HG03159 (cell line): Measurements from ENCODE around the gene RSF1.
"Not testable (repeated sequence)": the region's sequence is repeated elsewhere in the genome, so short reads cannot be mapped to it uniquely, and the experiment has no call there.

Experiments
- ATAC-seq: cut with Tn5 transposase; IDR thresholded peaks from one replicate; pipeline ENCODE4 v1.9.1; 2021; ENCODE audit warnings: mild to moderate bottlenecking, moderate library complexity; ENCODE audit not compliant: unreplicated experiment

RSF1 gene

DNA sequence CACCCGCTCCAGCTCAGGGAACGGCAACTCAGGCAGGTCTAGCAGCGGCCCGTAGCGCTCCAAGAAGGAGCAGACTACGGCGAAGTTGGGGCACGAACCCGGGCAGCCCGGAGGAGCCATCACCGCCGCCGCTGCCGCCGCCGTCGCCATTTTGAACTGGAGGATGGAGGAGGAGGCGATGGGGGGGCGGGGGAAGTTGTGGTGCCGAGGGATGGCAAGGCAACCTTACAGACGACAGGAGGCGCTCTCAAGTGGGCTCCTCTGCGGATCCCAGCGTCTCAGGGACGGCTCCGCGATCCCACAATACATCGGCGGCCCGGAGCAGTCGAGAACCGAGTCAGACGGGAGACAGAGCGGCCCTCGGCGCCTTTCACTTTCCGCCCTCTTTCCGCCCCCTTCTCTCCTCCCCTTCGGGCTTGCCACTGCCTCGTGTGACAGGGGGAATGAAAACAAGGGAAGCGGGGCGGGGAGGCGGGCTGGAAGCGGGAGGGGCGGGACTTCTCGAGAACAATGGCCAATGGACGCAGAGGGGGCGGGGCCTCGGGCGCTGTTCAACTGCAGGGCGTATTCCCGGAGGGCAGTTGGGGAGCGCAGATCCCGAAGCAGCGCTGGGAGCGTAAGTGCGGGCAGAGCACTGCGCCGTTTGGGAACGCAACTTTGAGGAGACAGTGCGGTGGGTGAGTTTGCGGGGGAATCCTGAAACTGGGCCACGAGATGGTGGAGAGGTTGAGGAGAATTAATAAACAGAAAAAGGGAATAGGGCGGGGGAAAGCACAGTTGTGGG is at the start of gene RSF1, which contains the start of gene AAMDC:
Gene RSF1 (minus strand): TSS at position 158 of the 784 bp plus-strand sequence. CDS start 8 bp downstream, at position 150.
Gene AAMDC (plus strand): TSS at position 580 of the 784 bp plus-strand sequence. CDS start 21,353 bp downstream, outside the sequence.
- peak; percentile 84 for ATAC-seq

DNA sequence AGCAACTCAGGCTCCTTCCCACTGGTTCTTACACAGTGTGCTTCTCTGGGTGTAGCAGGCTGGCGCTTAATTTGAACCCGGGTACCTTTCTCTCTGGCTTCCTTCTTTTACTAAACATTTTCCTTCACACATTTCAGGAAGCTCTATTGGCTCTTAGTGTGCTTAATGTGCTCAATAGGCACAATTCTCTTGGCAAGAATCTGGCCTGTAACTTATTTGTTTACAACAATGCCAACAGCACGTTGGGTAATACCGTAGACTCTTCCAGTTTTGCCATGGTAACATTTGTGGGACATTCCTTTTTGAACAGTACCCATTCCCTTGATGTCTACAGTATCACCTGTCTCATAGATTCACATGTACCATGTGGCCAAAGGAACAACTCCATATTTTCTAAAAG is 48.2 kb upstream of the RSF1 start:
- ATAC-seq: no peak

DNA sequence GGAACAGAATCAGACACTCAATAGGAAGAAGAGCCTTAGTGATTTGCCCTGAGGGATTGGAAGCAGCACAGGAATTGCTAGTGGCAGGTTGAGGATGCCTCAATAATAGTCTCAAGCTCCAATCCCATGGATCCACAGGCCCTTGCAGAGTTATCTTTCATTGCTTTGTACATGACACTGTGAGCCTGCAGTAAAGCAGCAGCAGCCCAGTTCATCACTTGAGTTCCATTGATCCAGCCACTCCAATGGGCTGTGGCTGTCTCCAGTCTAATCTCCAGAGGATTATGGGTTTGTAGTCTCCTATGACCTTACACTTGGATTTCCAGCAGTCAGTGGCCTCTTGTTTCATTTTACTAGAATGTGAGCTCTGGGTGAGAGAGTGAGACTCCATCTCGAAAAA is 45.8 kb upstream of the RSF1 start:
- no peak for ATAC-seq

- no peak for ATAC-seq
Observed at GRCh38 chr11:77865805-77866204, 45.3 kb upstream of the RSF1 start.

GRCh38 chr11:77861444-77861843 is 40.9 kb upstream of the RSF1 start:
- ATAC-seq: not testable (repeated sequence)

DNA sequence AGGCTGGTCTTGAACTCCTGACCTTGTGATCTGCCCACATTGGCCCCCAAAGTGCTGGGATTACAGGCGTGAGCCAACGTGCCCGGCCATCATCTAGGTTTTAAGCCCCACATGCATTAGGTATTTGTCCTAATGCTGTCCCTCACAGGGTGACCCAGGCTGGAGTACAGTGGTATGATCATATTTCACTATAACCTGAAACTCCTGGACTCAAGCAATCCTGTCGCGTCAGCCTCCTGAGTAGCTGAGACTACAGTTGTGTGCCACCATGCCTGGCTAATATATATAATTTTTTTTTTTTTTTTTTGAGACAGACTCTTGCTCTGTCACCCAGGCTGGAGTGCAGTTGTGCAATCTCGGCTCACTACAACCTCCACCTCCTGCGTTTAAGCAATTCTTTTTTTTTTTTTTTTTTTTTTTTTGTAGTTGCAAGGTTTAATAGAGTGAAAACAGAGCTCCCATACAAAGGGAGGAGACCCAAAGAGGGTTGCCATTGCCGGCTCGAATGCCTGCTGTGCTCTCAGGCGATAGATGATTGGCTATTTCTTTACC is 37.5 kb upstream of the RSF1 start:
- ATAC-seq: not testable (repeated sequence)

DNA sequence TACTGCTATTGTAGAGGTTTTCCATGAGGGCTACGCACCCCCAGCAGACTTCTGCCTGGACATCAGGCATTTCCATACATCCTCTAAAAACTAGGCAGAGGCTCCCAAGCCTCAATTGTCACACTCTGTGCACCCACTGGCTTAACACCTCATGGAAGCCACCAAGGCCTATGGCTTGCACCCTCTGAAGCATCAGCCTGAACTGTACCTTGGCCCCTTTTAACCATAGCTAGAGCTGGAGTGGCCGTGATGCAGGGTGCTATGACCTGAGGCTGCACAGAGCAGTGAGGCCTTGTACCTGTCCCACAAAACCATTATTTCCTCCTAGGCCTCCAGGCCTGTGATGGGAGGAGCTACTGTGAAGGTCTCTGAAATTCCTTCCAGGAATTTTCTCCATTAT is 34.3 kb upstream of the RSF1 start:
- no peak for ATAC-seq

GRCh38 chr11:77851503-77851902 is 31.0 kb upstream of the RSF1 start:
- ATAC-seq: no peak

GRCh38 chr11:77843700-77844099 is 23.2 kb upstream of the RSF1 start:
- not testable (repeated sequence) for ATAC-seq

GRCh38 chr11:77842441-77843121 is 22.1 kb upstream of the RSF1 start:
- no peak for ATAC-seq

DNA sequence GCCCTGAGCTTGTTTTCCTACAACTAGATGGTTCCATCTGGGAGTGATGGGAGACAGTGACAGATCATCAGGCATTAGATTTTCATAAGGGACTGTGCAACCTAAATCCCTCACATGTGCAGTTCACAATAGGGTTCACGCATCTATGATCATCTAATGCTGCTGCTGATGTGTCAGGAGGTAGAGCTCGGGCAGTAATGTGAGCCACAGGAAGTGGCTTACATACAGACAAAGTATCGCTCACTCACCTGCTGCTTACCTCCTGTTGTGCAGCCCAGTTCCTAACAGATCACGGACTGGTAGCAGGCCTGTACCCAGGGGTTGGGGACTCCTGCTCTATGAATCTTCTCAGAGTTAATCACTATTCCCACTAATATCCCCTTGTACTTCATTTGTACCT is 12.8 kb upstream of the RSF1 start:
- ATAC-seq: no peak

DNA sequence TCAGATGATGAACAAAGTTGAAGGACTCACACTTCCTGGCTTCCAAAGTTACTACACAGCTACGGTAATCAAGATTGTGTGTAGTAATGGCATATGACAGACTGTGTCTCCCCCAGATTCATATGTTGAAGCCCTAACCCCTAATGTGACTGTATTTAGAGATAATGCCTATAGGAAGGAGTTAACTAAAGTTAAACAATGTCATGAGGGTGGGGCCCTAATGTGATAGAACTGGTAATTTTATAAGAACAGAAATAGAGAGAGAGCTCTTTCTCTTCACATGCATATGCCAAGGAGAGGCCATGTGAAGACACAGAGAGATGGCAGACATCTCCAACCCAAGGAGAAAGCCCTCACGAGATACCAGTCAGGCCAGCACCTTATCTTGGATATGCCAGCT is 8.4 kb upstream of the RSF1 start:
- no peak for ATAC-seq

DNA sequence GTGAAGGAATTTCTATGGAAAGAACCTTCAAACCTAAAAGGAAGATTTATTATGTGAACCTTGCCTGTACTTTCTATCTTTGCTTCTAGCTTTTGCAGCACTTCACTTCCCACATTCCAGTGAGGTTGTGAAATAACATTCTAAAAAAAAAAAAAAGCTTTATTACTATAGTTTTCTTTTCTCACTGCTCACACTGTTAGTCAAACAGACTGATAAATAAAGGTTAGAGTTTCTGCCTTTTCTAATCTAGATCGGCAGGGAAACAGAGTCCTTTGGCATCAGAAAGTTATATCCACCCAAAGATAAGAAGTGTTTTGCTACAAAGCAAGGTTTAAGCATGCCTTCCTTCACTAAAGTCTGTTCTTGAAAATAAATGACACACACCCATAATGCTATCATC is 3.3 kb upstream of the RSF1 start:
- ATAC-seq: no peak

- ATAC-seq: not testable (repeated sequence)
Observed at GRCh38 chr11:77822126-77822525, 1.6 kb upstream of the RSF1 start.

- ATAC-seq: no peak
Observed at GRCh38 chr11:77821349-77821851, 878 bp upstream of the RSF1 start.

DNA sequence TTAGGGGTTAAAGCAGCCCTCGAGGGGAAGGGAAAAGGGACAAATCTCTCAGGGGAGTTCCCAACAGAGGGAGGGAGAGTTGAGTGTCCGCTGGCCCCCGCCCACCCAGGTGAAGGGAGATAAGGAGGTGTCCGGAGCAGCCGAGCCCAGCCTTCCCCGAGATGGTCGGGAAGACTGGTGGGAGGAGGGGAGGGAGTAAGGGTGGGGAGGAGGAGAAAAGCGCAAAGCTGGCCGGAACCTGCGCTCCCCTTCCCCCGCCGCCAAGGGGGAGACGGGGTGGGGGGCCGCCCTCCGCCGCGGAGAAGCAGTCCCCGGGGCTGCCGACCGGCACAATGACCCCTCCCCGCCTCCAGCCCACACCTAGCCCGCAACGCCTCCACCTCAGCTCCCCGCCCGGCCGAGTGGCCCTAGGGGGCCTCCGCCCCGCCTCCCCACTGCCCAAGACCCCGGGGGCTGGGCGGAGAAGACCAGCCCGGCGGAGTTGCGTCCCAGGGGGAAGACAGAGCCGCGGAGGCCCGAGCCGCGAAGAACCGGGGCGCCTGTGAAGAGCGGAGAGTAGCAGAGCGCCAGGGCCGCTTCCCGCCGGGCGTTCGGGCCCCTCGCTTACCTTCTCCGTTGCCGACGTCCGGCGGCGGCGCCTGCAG is 479 bp downstream of the RSF1 start:
- peak; percentile 8 for ATAC-seq

DNA sequence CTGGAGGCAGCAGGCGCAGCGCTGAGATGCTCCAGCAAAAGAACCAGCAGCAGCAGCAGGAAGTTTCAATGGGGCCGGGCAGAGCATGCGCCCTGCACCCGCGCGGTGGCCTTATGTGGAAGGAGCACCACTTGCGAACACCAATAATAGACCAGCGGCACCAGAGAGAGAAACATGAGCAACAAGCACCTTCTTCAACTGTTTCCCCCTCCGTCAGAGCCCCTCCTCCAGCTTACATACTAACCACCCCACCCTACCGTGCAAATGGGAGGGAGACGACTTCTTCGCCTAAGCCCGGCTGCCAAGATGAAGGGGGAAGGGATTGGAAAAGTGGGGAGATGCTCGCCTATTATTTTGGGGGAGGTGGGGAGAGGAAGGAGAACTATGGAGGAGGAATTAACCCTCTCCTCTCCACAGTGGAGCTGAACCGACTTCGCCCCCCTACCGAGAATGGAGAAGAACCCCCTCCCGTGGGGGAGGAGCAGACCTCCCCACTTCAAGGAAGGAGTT is 1.1 kb downstream of the RSF1 start:
- ATAC-seq: peak; percentile 54

GRCh38 chr11:77815459-77815858 is 5.1 kb downstream of the RSF1 start:
- no peak for ATAC-seq

DNA sequence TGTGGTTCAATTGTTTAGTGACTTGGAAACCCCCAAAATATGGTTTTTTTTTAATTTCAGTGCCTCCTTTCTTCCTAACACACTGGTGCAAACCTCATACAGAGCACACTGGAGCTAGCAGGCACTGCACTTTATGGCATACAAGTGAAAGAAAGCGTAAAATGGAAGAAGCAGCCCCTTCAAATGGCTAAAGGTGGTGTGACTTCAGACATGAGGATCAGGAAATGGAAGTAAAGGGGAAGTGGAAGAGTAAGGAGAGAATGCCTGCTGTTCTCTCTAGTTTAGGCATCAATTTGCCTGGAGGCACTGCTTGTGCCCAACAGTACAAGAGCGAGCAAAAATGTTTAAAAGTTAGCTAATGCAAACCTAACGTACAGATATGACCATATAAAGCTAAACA is 5.7 kb downstream of the RSF1 start:
- no peak for ATAC-seq

DNA sequence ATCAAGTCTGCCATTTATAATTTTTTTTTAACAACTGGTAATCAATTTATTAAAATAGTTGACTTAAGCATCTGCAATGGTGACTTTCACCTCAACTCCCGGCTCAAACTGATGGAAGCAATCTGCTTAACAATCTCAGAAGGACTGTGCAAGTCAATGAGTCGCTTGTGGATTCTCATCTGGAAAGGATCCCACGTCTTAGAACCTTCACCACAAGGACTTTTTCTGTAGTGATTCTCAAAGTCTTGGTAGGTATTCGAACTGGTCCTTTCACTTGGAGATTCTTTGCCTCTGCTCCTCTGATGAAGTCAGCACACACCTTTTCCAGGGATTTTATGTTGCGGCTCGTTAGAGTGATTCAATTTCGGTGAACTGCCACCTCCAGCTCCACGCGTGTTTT is 7.3 kb downstream of the RSF1 start:
- ATAC-seq: no peak

- ATAC-seq: no peak
Observed at GRCh38 chr11:77806993-77807392, 13.5 kb downstream of the RSF1 start.
